ENCODE results near the gene H1-8.
"Not testable (repeated sequence)": the region's sequence is repeated elsewhere in the genome, so short reads cannot be mapped to it uniquely, and the experiment has no call there.

H1-8 gene

DNA sequence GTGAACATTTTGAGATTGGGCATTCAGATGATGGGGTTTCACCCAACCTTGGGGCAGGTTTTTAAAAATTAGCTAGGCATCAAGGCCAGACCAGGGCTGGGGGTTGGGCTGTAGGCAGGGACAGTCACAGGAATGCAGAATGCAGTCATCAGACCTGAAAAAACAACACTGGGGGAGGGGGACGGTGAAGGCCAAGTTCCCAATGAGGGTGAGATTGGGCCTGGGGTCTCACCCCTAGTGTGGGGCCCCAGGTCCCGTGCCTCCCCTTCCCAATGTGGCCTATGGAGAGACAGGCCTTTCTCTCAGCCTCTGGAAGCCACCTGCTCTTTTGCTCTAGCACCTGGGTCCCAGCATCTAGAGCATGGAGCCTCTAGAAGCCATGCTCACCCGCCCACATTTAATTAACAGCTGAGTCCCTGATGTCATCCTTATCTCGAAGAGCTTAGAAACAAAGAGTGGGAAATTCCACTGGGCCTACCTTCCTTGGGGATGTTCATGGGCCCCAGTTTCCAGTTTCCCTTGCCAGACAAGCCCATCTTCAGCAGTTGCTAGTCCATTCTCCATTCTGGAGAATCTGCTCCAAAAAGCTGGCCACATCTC is 8.4 kb upstream of the H1-8 start:
- no peak for DNase-seq

GRCh38 chr3:129535075-129535474 is 7.9 kb upstream of the H1-8 start:
- DNase-seq: no peak

- DNase-seq: no peak
Observed at GRCh38 chr3:129536374-129536667, 6.7 kb upstream of the H1-8 start.

- no peak for DNase-seq
Observed at GRCh38 chr3:129536804-129537203, 6.2 kb upstream of the H1-8 start.

- no peak for DNase-seq
Observed at GRCh38 chr3:129539206-129539605, 3.8 kb upstream of the H1-8 start.

- DNase-seq: no peak
Observed at GRCh38 chr3:129540776-129541516, 2.0 kb upstream of the H1-8 start.

DNA sequence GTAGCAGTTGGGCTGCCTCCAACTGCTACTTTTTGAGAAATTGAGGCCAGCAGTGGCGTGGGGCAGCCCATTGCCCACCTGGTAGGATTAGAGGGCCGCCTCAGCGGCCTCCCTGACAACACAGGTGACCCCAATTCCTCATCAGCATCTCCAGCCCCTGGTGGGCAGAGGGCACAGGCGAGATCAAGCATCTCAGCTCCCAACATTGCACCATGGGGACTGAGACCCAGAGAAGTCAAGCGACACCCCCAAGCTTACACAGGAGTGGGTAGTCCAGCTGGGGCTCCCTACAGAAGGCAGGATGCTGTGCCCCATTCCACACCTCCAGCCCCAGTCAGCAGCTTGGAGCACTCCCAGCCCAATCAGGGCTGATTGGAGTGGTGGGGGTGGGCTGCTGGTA is 228 bp upstream of the H1-8 start:
- no peak for DNase-seq

DNA sequence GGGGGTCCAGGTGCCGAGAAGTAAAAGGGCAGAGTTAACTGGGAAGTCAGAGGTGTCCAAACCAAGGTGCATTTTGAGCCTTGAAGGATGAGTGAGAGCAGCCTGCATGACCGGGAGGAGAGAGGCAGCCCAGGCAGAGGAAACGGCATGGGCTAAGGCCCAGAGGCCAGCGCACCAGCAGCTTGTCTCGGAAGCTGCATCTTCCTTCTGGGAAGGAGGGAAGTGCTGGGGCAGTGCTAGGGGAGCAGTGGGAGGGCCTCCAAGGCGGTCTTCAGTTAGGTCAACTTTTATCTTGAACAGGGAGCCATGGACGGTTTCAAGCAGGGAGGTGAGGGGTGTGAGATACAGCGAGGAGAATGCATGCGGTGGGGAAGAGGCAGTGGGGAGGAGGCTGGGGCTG is 1.0 kb downstream of the H1-8 start:
- DNase-seq: no peak

DNA sequence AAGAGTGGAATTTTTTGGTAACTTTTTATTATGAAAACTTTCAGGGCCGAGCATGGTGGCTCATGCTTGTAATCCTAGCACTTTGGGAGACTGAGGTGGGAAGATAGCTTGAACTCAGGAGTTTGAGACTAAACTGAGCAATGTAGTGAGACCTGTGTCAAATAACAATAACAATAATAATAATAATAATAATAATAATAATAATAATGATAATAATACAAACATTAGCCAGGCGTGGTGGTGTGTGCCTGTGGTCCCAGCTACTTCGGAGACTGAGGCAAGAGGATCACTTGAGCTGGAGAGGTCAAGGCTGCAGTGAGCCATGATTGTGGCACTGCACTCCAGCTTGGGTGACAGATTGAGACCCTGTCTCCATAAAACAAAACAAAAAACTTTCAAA is 3.0 kb downstream of the H1-8 start:
- not testable (repeated sequence) for DNase-seq

- no peak for DNase-seq
Observed at GRCh38 chr3:129547241-129547640, 4.3 kb downstream of the H1-8 start.

- DNase-seq: no peak
Observed at GRCh38 chr3:129548104-129548965, 5.4 kb downstream of the H1-8 start.

GRCh38 chr3:129549006-129549800 is 6.2 kb downstream of the H1-8 start:
- DNase-seq: no peak

DNA sequence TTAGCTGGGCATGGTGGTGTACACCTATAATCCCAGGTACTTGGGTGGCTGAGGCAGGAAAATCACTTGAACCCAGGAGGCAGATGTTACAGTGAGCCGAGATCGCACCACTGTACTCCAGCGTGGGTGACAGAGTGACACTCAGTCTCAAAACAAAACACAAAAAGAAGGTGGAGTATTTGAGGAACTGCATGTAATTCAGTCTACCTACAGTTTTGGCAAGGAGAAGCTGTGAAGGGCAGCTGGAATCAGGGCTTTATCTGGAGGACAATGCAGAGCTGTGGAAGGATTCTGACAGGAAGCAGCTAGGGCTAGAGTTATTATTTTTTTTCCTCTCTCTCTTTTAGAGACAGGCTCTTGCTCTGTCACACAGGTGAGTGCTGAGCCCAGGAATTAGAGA is 6.8 kb downstream of the H1-8 start:
- DNase-seq: no peak

DNA sequence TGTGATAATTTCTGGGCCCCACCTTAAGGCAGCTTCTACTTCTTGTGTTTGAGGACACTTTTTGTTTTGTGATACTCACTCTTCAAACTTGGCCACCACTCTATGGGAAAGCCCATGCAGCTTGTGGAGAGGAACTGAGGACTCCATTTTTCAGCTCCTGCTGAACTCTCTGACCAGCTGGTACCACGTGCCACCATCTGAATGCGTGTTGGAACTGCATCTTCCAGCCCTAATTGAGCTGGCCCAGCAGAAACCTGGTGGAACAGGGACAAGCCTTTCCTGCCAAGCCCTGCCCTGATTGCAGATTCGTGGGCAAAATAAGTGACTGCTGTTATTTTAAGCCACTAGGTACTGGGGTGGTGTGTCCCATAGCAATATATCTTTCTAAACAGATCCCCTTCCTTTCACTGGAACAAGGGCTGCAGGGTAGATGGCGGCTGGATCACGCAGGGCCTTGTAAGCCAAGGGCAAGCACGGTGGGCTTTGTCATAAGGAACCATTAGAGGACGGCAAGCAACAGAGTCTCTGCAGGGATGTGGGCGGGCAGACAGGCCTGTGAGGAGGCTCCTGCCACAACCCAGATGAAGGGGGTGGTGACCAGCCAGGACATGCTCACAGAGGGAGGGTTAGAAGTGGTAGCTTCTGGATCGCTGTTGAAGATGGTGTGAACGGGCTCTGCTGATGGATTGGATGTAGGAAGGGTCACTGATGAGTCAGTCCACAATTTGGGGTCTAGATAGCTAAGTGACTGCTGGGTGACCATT is 9.5 kb downstream of the H1-8 start:
- DNase-seq: no peak

GRCh38 chr3:129553171-129553570 is 10.2 kb downstream of the H1-8 start:
- no peak for DNase-seq

DNA sequence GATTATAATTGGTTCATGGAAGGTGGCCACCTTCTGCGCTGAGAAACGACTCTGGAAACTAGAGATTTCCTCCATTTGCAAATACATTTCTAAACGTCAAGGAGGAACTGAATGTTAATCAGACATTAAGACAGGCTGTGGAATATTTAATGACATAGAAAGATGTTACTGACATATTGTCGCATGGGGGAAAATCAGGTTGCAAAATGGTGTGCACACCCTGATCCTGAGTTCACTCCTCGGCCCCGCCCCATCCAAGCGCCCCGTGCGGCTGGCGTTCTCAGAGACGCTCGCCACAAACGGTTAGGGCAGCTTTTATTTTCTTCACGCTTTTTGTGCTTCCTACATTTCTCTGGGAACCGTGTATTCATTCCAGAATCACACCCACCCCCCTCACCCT is 10.7 kb downstream of the H1-8 start:
- DNase-seq: no peak

- no peak for DNase-seq
Observed at GRCh38 chr3:129554356-129555152, 11.6 kb downstream of the H1-8 start.

GRCh38 chr3:129555153-129555550 is 12.2 kb downstream of the H1-8 start:
- no peak for DNase-seq

DNA sequence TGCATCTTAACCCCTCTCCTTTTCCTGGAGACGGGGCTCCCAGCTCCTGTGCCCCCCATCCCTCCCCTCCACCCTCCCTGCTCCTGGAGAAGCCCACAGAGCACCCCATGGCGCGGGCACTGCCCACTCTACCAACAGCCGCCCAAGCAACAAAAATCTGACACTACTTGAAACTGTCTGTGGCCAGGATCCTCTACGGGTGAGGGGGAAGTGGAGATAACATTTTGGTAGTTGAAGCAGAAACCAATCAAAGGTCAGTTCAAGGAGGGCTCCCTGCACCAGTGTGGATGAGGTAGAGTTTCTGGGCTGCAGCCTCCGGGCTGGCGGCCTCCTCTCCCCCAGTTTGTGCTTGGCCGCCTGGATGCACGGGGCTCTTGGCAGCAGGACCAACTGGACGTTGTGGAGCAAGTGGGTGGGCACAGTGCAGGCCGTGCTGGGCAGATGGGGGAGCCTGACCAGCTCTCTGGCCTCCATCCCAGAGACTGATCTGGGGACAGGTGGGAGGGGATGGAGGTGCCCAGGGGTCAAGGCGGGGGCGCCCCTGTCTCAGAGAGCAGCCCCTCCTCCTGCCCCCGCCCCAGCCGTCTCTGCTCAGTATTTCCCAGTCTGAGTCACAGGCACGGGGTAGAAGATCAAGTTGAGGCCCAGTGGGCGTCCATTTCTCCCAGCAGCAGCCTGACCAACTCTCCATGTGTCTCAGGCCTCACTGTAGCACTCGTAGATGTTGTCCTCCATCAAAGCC is 12.8 kb downstream of the H1-8 start:
- DNase-seq: no peak

- DNase-seq: no peak
Observed at GRCh38 chr3:129556358-129556695, 13.4 kb downstream of the H1-8 start.
